Esophagus squamous epithelium (tissue), 5 donors: ENCODE data around the gene EHMT1. TPM values are rescaled to one million over a fixed set of nuclear protein-coding genes. Genes with fewer than 3 reads are reported as not detected.
A peak's percentile ranks its signal among the peaks of the same experiment; 100 is the strongest.

ENCODE experiments used
- DNase-seq: peaks from one replicate; lab custom pipeline; 2025; lab: John Stamatoyannopoulos, UW
- H3K27ac ChIP-seq, 4 donors: fragments of 200-600 bp; sonication (generic); one replicate each; pipeline ENCODE4 v1.5.1; 2016 to 2019; ENCODE audit warnings: mild to moderate bottlenecking in 1 of 4
- H3K27me3 ChIP-seq, 4 donors: fragments of 200-600 bp; sonication (generic); 1 replicate in 3 of 4; 2 replicates in 1 of 4; pipeline versions ENCODE4 v1.5.1 to v1.6.0; 2017 to 2021; ENCODE audit warnings: antibody characterized with exemption in 1 of 4
- H3K36me3 ChIP-seq, 3 donors: fragments of 200-600 bp; sonication (generic); one replicate each; pipeline ENCODE4 v1.5.1; 2016 to 2019
- H3K4me1 ChIP-seq, 3 donors: fragments of 200-600 bp; sonication (generic); one replicate each; pipeline ENCODE4 v1.5.1; 2017 to 2019
- H3K4me3 ChIP-seq, 4 donors: fragments of 200-600 bp; sonication (generic); 1 replicate in 3 of 4; 2 replicates in 1 of 4; pipeline ENCODE4 v1.5.1; 2016 to 2019; ENCODE audit warnings: mild to moderate bottlenecking in 2 of 4, moderate library complexity in 1 of 4
- H3K9me3 ChIP-seq, 3 donors: fragments of 200-600 bp; sonication (generic); one replicate each; pipeline ENCODE4 v1.5.1; 2016 to 2019
- CTCF ChIP-seq, 6 experiments: fragments of 450-650 bp in 4 of 6; fragments of 200-600 bp in 2 of 6; sonication (generic) in 2 of 6; IDR thresholded peaks; one replicate each; pipeline ENCODE4 v1.5.1; 2016 to 2019; ENCODE audit warnings: antibody characterized with exemption in 6 of 6, mild to moderate bottlenecking in 4 of 6, moderate library complexity in 4 of 6
- POLR2A ChIP-seq, 4 donors: fragments of 450-650 bp; IDR thresholded peaks; one replicate each; pipeline ENCODE4 v1.6.1; 2017; ENCODE audit warnings: antibody characterized with exemption in 4 of 4, mild to moderate bottlenecking in 4 of 4, moderate library complexity in 3 of 4
- WGBS, 2 donors: methylation state at CpG; one replicate each; pipeline ENCODE4 v1.1.5; 2018; 5-methylcytosine and 5-hydroxymethylcytosine counted together
- intact Hi-C: fragments of 100-400 bp; cut with DNase I; formaldehyde crosslinking; loops from one replicate; pipeline ENCODE4 v1.15.0; 2022
- total RNA-seq, 4 donors: library from RNA; depleted of rRNA; stranded (reverse); fragments of >200 nt; gene quantifications; one replicate each; pipeline ENCODE4 v1.1.0, GENCODE V29; 2016
- donor health status: DM: yes; HTN: yes; CAD: no.

EHMT1 gene
- total RNA-seq, 4 donors from 2014 or later, result 42.8 to 87.0 (median 65.0) TPM

- Histone ChIP-seq H3K27me3 (no peaks in the 10 kb centered on the region), H3K36me3 (peaks cover 0 to 21% (median 0%) of the 10 kb centered on the region in 3 donors), H3K4me1 (peaks cover 11 to 44% (median 13%) of the 10 kb centered on the region in 3 donors), H3K9me3 (no peaks in the 10 kb centered on the region), H3K4me3 (no peak overlapping the region), H3K27ac (peak overlapping the region in 1 of 4 donors; percentile 7)
- DNase-seq, result no peak
- TF ChIP-seq POLR2A (IDR thresholded peaks at IDR 0.05) (no peak), CTCF (IDR thresholded peaks at IDR 0.05) (peak; percentile 67 to 88 (median 83))
- intact Hi-C loops, result no loop called here
- WGBS, 2 donors, result 36 to 51% methylated on average over 9 to 12 of the region's 13 CpGs
Measured at GRCh38 chr9:137672907-137673791, 54.3 kb downstream of the EHMT1 start.

GRCh38 chr9:137673886-137674285 lies 55.1 kb downstream of the EHMT1 start:
- Histone ChIP-seq H3K4me3 (no peak overlapping the region), H3K27ac (no peak overlapping the region), H3K36me3 (peaks cover 0 to 29% (median 0%) of the 10 kb centered on the region in 3 donors), H3K27me3 (no peaks in the 10 kb centered on the region), H3K9me3 (no peaks in the 10 kb centered on the region), H3K4me1 (peaks cover 11 to 44% (median 13%) of the 10 kb centered on the region in 3 donors)
- intact Hi-C loops, result no loop called here
- DNase-seq, result no peak
- TF ChIP-seq CTCF (IDR thresholded peaks at IDR 0.05) (no peak), POLR2A (IDR thresholded peaks at IDR 0.05) (no peak)
- 66 to 94% methylated on average over 8 to 10 of the region's 10 CpGs for WGBS, 2 donors

DNA sequence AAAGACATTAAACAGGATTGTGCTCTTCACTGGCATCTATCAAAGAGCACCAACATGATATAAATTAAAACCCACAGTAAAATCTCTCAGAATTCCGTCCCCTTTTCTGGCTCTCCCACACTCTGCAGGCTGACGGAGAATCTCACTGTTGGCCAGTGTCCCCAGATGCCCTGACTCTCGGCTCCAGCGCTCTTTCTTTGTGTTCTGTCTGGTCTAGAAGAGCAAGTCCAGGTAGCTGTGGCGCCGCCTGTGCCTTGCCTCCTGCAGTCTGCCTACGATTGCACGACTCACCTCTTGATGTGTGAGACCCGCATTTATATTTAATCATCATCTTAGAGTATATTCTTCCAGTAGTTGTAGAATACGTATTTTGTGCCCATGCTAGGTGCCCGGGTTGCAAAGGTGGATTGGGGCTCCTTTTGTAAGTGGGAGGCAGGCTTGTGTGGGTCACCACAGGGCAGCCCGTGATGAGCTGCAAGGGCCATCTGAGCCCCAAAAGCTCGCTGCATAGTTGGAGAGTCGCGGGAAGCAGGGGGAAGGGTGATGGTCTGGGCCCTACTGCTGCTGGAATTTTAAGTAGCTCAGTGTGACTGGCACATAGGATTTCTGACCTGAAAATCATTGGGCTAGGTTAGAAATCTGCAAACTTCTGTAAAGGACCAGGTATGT lies 55.6 kb downstream of the EHMT1 start:
- no peak overlapping the region for H3K4me3 ChIP-seq
- no peak overlapping the region for H3K27ac ChIP-seq
- peaks cover 0 to 29% (median 0%) of the 10 kb centered on the region in 3 donors for H3K36me3 ChIP-seq
- TF ChIP-seq POLR2A (IDR thresholded peaks at IDR 0.05), result no peak
- TF ChIP-seq CTCF (IDR thresholded peaks at IDR 0.05), result no peak
- intact Hi-C loops, result no loop called here
- H3K9me3 ChIP-seq, result no peaks in the 10 kb centered on the region
- H3K27me3 ChIP-seq, result no peaks in the 10 kb centered on the region
- DNase-seq, result no peak
- H3K4me1 ChIP-seq, result peaks cover 11 to 47% (median 13%) of the 10 kb centered on the region in 3 donors
- 72 to 87% methylated on average over 14 to 15 of the region's 15 CpGs for WGBS, 2 donors

- 91% methylated on average over 5 of the region's 5 CpGs for WGBS, 2 donors
- no peak for DNase-seq
- no peaks in the 10 kb centered on the region for H3K27me3 ChIP-seq
- no peak for TF ChIP-seq POLR2A (IDR thresholded peaks at IDR 0.05)
- TF ChIP-seq CTCF (IDR thresholded peaks at IDR 0.05), result no peak
- intact Hi-C loops, result no loop called here
- H3K36me3 ChIP-seq, result peaks cover 0 to 27% (median 0%) of the 10 kb centered on the region in 3 donors
- no peak overlapping the region for H3K27ac ChIP-seq
- H3K4me1 ChIP-seq, result peaks cover 11 to 49% (median 11%) of the 10 kb centered on the region in 3 donors
- H3K9me3 ChIP-seq, result no peaks in the 10 kb centered on the region
- no peak overlapping the region for H3K4me3 ChIP-seq
Measured at GRCh38 chr9:137674976-137675320, 56.1 kb downstream of the EHMT1 start.

DNA sequence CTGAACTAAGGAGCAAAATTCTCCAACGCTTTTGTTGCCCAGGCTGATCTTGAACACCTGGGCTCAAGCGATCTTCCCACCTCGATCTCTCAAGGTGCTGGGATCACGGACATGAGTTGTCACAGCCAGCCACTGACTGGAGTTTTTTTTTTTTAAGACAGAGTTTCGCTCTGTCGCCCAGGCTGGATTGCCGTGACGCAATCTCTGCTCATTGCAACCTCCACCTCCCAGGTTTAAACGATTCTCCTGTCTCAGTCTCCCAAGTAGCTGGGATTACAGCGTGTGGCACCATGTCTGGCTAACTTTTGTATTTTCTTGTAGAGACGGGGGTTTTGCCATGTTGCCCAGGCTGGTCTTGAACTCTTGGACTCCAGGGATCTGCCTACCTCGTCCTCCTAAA lies 58.2 kb downstream of the EHMT1 start:
- H3K9me3 ChIP-seq, result no peaks in the 10 kb centered on the region
- intact Hi-C loops, result no loop called here
- H3K4me1 ChIP-seq, result peaks cover 0 to 52% (median 11%) of the 10 kb centered on the region in 3 donors
- WGBS, 2 donors, result 93% methylated on average over 12 of the region's 12 CpGs
- no peaks in the 10 kb centered on the region for H3K27me3 ChIP-seq
- peaks cover 0 to 34% (median 0%) of the 10 kb centered on the region in 3 donors for H3K36me3 ChIP-seq
- no peak overlapping the region for H3K4me3 ChIP-seq
- no peak overlapping the region for H3K27ac ChIP-seq
- no peak for DNase-seq
- TF ChIP-seq POLR2A (IDR thresholded peaks at IDR 0.05) (no peak), CTCF (IDR thresholded peaks at IDR 0.05) (no peak)
